ENCODE data around the gene KRTAP4-1.
"Not testable (repeated sequence)": the region's sequence is repeated elsewhere in the genome, so short reads cannot be mapped to it uniquely, and the experiment has no call there.

KRTAP4-1 gene

GRCh38 chr17:41184480-41184961, at the start of gene KRTAP4-1:
Gene KRTAP4-1, minus strand, starts transcription at chr17:41184911. Its CDS starts 57 bp downstream, at chr17:41184854.
- DNase-seq = no peak

- not testable (repeated sequence) for DNase-seq
Observed at GRCh38 chr17:41232399-41233105, 47.8 kb upstream of the KRTAP4-1 start, which contains the start of gene KRTAP9-3. Gene KRTAP9-3, plus strand, starts transcription at chr17:41232449. Its CDS starts 53 bp downstream, at chr17:41232502.

- DNase-seq = no peak
Observed at GRCh38 chr17:41231731-41232130, 47.0 kb upstream of the KRTAP4-1 start.

GRCh38 chr17:41230094-41230493, 45.4 kb upstream of the KRTAP4-1 start:
- DNase-seq = no peak

GRCh38 chr17:41226598-41227095, 41.9 kb upstream of the KRTAP4-1 start, which contains the start of gene KRTAP9-2:
Gene KRTAP9-2, plus strand, starts transcription at chr17:41226648. Its CDS starts 7 bp downstream, at chr17:41226655.
- not testable (repeated sequence) for DNase-seq

- no peak for DNase-seq
Observed at GRCh38 chr17:41226051-41226450, 41.3 kb upstream of the KRTAP4-1 start.

- DNase-seq = no peak
Observed at GRCh38 chr17:41223821-41224220, 39.1 kb upstream of the KRTAP4-1 start.

GRCh38 chr17:41215681-41216080, 31.0 kb upstream of the KRTAP4-1 start:
- DNase-seq = no peak

- DNase-seq = no peak
Observed at GRCh38 chr17:41212524-41213169, 27.9 kb upstream of the KRTAP4-1 start.

- no peak for DNase-seq
Observed at GRCh38 chr17:41211845-41212466, 27.2 kb upstream of the KRTAP4-1 start.

- DNase-seq = no peak
Observed at GRCh38 chr17:41199421-41200078, 14.8 kb upstream of the KRTAP4-1 start.

GRCh38 chr17:41196068-41196467, 11.4 kb upstream of the KRTAP4-1 start:
- no peak for DNase-seq

GRCh38 chr17:41190328-41190727, 5.6 kb upstream of the KRTAP4-1 start:
- DNase-seq = no peak

GRCh38 chr17:41189837-41190318, 5.2 kb upstream of the KRTAP4-1 start, which contains the start of gene KRTAP9-1:
Gene KRTAP9-1, plus strand, starts transcription at chr17:41189887. Its CDS starts 0 bp downstream, at chr17:41189887.
- DNase-seq = not testable (repeated sequence)

- DNase-seq = no peak
Observed at GRCh38 chr17:41186872-41187271, 2.2 kb upstream of the KRTAP4-1 start.

- no peak for DNase-seq
Observed at GRCh38 chr17:41185001-41185400, 290 bp upstream of the KRTAP4-1 start.

- DNase-seq = no peak
Observed at GRCh38 chr17:41178843-41179616, 5.7 kb downstream of the KRTAP4-1 start.

GRCh38 chr17:41178341-41178740, 6.4 kb downstream of the KRTAP4-1 start:
- no peak for DNase-seq

GRCh38 chr17:41177727-41178271, 6.9 kb downstream of the KRTAP4-1 start, which contains the start of gene KRTAP4-2:
Gene KRTAP4-2, minus strand, starts transcription at chr17:41178221. Its CDS starts 57 bp downstream, at chr17:41178164.
- no peak for DNase-seq

GRCh38 chr17:41176744-41177387, 7.8 kb downstream of the KRTAP4-1 start:
- no peak for DNase-seq

GRCh38 chr17:41171886-41172285, 12.8 kb downstream of the KRTAP4-1 start:
- no peak for DNase-seq

Measured in activated CD4-positive, alpha-beta T cell treated with anti-CD3 and anti-CD28 coated beads, Interleukin-2, amount 50 U/mL, for 4 hours (primary cell).